Caco-2 (cell line): ENCODE data around the gene TPBGL. TPM values are rescaled to one million over a fixed set of nuclear protein-coding genes. Genes with fewer than 3 reads are reported as not detected.

Source experiments
- BruUV-seq: library from RNA; stranded (reverse); fragments of 400-500 nt; replicated peaks from 2 replicates; lab custom pipeline; 2021; lab: Mats Ljungman, UMichigan
- CTCF ChIA-PET: fragments of 300-600 bp; sonication (Branson Sonifier 250); formaldehyde crosslinking; loops from one replicate; lab custom pipeline; 2022; ENCODE audit warnings: antibody characterized with exemption; lab: Charles Lee
- POLR2A ChIA-PET: fragments of 300-600 bp; sonication (Branson Sonifier 250); formaldehyde crosslinking; loops from one replicate; lab custom pipeline; 2022; ENCODE audit warnings: antibody characterized with exemption; lab: Charles Lee
- DNase-seq, 2 experiments: peaks; one replicate each; pipeline versions ENCODE4 v3.0.0 to v3.0.0-alpha.2; 2020 to 2022
- H3K27me3 ChIP-seq: replicated peaks from 2 replicates; pipeline ENCODE4 v1.6.0; 2011; ENCODE audit warnings: low read length; ENCODE audit not compliant: control insufficient read depth, insufficient read depth
- H3K36me3 ChIP-seq: 2 replicates; pipeline ENCODE4 v1.5.1; 2011; ENCODE audit warnings: low read length; ENCODE audit not compliant: control insufficient read depth, insufficient read depth
- H3K4me1 ChIP-seq: fragments of 250-450 bp; sonication (Bioruptor Pico); 2 replicates; pipeline ENCODE4 v1.5.1; 2020; ENCODE audit warnings: mild to moderate bottlenecking
- H3K4me3 ChIP-seq: 2 replicates; pipeline ENCODE4 v1.5.1; 2011; ENCODE audit warnings: low read depth, mild to moderate bottlenecking, control low read depth, low read length
- H3K9me3 ChIP-seq: fragments of 250-450 bp; sonication (Bioruptor Pico); 2 replicates; pipeline ENCODE4 v1.5.1; 2020; ENCODE audit warnings: mild to moderate bottlenecking, moderate library complexity
- H3K27ac Mint-ChIP-seq: one replicate; pipeline ENCODE4 v1.8.0; 2022; ENCODE audit warnings: mixed read lengths; ENCODE audit not compliant: unreplicated experiment
- H3K27me3 Mint-ChIP-seq: one replicate; pipeline ENCODE4 v1.8.0; 2022; ENCODE audit warnings: mixed read lengths; ENCODE audit not compliant: insufficient read depth, unreplicated experiment
- H3K36me3 Mint-ChIP-seq: one replicate; pipeline ENCODE4 v1.8.0; 2022; ENCODE audit warnings: mild to moderate bottlenecking, mixed read lengths; ENCODE audit not compliant: insufficient read depth, unreplicated experiment
- H3K4me1 Mint-ChIP-seq: one replicate; pipeline ENCODE4 v1.8.0; 2022; ENCODE audit warnings: low read depth, mixed read lengths; ENCODE audit not compliant: unreplicated experiment
- H3K4me3 Mint-ChIP-seq: one replicate; pipeline ENCODE4 v1.8.0; 2022; ENCODE audit warnings: mild to moderate bottlenecking, moderate library complexity, mixed read lengths; ENCODE audit not compliant: unreplicated experiment
- H3K9me3 Mint-ChIP-seq: one replicate; pipeline ENCODE4 v1.8.0; 2022; ENCODE audit warnings: mixed read lengths; ENCODE audit not compliant: unreplicated experiment
- CTCF ChIP-seq, 2 experiments: fragments of 200-600 bp in 1 of 2; IDR thresholded peaks; 1 replicate in 1 of 2; 2 replicates in 1 of 2; pipeline versions ENCODE4 v1.5.1 to v1.8.0; 2011 to 2022; ENCODE audit warnings: antibody characterized with exemption in 1 of 2, control low read depth in 1 of 2, inconsistent platforms in 1 of 2, low read depth in 1 of 2, low read length in 1 of 2, mild to moderate bottlenecking in 1 of 2, moderate library complexity in 1 of 2; ENCODE audit not compliant: insufficient read depth in 1 of 2, severe bottlenecking in 1 of 2, unreplicated experiment in 1 of 2
- intact Hi-C: fragments of 100-400 bp; cut with micrococcal nuclease; formaldehyde crosslinking; loops from one replicate; pipeline ENCODE4 v1.10.0; 2022; ENCODE audit not compliant: unreplicated experiment
- total RNA-seq: library from RNA; stranded (reverse); gene quantifications from 2 replicates; pipeline ENCODE4 v1.2.3, GENCODE V29; 2022

The TPBGL gene
- total RNA-seq, 1 experiment from 2014 or later: 0.18 TPM

- H3K9me3 Mint-ChIP-seq: no peaks in the 10 kb centered on the region
- no peak overlapping the region for H3K27ac Mint-ChIP-seq
- POLR2A ChIA-PET: no interaction called here
- H3K4me3 ChIP-seq: no peak overlapping the region
- CTCF ChIA-PET: interaction anchor here (1.0 to 2.3 kb wide), 4 partner anchors 10 to 340 kb away, joined by 3 to 14 read pairs (median 6); no protein-coding TSS in a partner anchor
- H3K4me1 ChIP-seq: no peaks in the 10 kb centered on the region
- intact Hi-C loops: no loop called here
- H3K9me3 ChIP-seq: no peaks in the 10 kb centered on the region
- no peak overlapping the region for H3K4me3 Mint-ChIP-seq
- peaks cover 46% of the 10 kb centered on the region for H3K36me3 Mint-ChIP-seq
- 0 out of 2 replicates have a peak, but pooled peaks cover 5% of the 10 kb centered on the region for H3K36me3 ChIP-seq
- no peaks in the 10 kb centered on the region for H3K27me3 Mint-ChIP-seq
- TF ChIP-seq CTCF (IDR thresholded peaks at IDR 0.05; ENCODE audit: insufficient read depth in 1 of 2, low read depth in 1 of 2, low read length in 1 of 2, severe bottlenecking in 1 of 2, unreplicated experiment in 1 of 2): no peak
- peak in 1 of 2 experiments; percentile 32 for DNase-seq
- H3K4me1 Mint-ChIP-seq: peaks cover 15% of the 10 kb centered on the region
- BruUV-seq: no TSS peak
- H3K27me3 ChIP-seq: no peaks in the 10 kb centered on the region
These were observed 29.3 kb downstream of the TPBGL start for GRCh38 chr11:75269896-75270295.

GRCh38 chr11:75270896-75271418 is 30.4 kb downstream of the TPBGL start:
- no peaks in the 10 kb centered on the region for H3K4me1 ChIP-seq
- Mint-ChIP-seq H3K36me3 (peaks cover 54% of the 10 kb centered on the region), H3K27me3 (no peaks in the 10 kb centered on the region), H3K27ac (peak overlapping the region; percentile 48), H3K4me1 (peaks cover 10% of the 10 kb centered on the region), H3K4me3 (no peak overlapping the region), H3K9me3 (no peaks in the 10 kb centered on the region)
- ChIA-PET POLR2A (no interaction called here), CTCF (interaction anchor here (0.6 to 2.3 kb wide), 10 partner anchors 9 to 131 kb away, joined by 3 to 14 read pairs (median 4); no protein-coding TSS in a partner anchor)
- H3K36me3 ChIP-seq: peaks cover 7% of the 10 kb centered on the region; the same call in 1 of the 2 replicates
- no peaks in the 10 kb centered on the region for H3K9me3 ChIP-seq
- DNase-seq: peak in 1 of 2 experiments; percentile 28
- H3K27me3 ChIP-seq: no peaks in the 10 kb centered on the region
- intact Hi-C loops: no loop called here
- H3K4me3 ChIP-seq: no peak overlapping the region
- TF ChIP-seq CTCF (IDR thresholded peaks at IDR 0.05; ENCODE audit: insufficient read depth in 1 of 2, low read depth in 1 of 2, low read length in 1 of 2, severe bottlenecking in 1 of 2, unreplicated experiment in 1 of 2): peak; percentile 44 to 49
- BruUV-seq: TSS peak; percentile 11

- Histone ChIP-seq H3K9me3 (no peaks in the 10 kb centered on the region), H3K36me3 (peaks cover 7% of the 10 kb centered on the region; the same call in 1 of the 2 replicates), H3K4me3 (no peak overlapping the region), H3K4me1 (no peaks in the 10 kb centered on the region), H3K27me3 (no peaks in the 10 kb centered on the region)
- H3K27me3 Mint-ChIP-seq: no peaks in the 10 kb centered on the region
- H3K4me1 Mint-ChIP-seq: peaks cover 6% of the 10 kb centered on the region
- DNase-seq: peak in 1 of 2 experiments; percentile 33
- H3K36me3 Mint-ChIP-seq: peaks cover 60% of the 10 kb centered on the region
- ChIA-PET POLR2A (no interaction called here), CTCF (interaction anchor here (1.0 to 2.3 kb wide), 7 partner anchors 8 to 131 kb away, joined by 3 to 14 read pairs (median 6); no protein-coding TSS in a partner anchor)
- no TSS peak for BruUV-seq
- TF ChIP-seq CTCF (IDR thresholded peaks at IDR 0.05; ENCODE audit: insufficient read depth in 1 of 2, low read depth in 1 of 2, low read length in 1 of 2, severe bottlenecking in 1 of 2, unreplicated experiment in 1 of 2): no peak
- H3K4me3 Mint-ChIP-seq: no peak overlapping the region
- intact Hi-C loops: no loop called here
- peak overlapping the region; percentile 48 for H3K27ac Mint-ChIP-seq
- H3K9me3 Mint-ChIP-seq: no peaks in the 10 kb centered on the region
These were observed 31.2 kb downstream of the TPBGL start for GRCh38 chr11:75271730-75272129.
